GM21723 (cell line): Measurements from ENCODE around the gene ABCC6.

Experiments used
- ATAC-seq: cut with Tn5 transposase; IDR thresholded peaks from one replicate; pipeline ENCODE4 v1.9.1; 2021; ENCODE audit warnings: mild to moderate bottlenecking, moderate library complexity; ENCODE audit not compliant: unreplicated experiment

The ABCC6 gene

DNA sequence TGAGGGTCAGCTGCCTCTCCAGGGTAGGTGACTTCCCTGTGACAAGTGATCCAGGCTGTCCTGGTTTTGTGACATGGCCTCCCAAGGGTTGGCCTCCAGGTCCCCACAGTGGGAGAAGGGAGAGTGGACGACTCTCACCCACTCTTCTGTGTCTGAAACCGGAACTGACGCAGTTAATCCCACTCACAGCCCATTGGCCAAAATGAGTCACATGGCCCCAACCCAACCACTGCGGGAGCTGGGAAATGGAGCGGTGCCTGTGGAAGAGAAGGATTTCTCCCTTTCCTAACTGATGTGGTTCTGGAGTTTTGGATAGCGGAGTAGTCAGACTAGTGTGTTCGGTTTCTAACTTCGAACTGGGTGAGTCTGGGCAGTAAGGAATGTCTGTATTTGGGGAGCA lies 79.4 kb downstream of the ABCC6 start:
- no peak for ATAC-seq

DNA sequence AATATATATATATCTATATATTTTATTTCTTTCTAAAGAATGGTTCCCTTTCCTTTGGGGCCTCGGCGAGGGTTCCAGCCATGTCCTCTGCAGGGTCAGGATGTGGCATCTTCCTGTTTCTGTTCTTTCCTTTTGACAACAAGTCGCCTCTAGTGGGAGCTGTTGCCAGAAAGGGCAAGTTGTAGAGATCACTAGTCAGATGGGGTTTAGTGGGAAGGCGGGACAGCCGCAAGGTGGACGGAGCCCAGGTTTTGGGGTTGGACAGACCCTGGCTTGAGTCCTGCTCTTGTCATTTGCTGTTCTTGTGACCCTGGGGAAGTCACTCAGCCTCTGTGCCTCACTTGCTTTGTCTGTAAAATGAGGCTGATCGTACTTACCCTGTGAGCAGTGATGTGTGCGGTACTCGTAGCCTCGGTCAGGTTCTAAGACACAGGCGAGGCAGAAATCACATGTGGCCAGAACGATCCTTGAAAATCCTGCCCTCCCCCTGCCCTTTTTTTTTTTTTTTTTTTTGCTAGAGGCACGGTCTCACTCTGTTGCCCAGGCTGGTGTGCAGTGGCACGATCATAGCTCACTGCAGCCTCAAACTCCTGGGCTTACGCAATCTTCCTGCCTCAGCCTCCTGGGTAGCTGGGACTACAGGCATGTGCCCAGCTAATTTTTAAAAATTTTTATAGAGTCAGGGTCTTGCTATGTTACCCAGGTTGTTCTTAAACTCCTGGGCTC lies 80.1 kb downstream of the ABCC6 start:
- ATAC-seq = no peak

DNA sequence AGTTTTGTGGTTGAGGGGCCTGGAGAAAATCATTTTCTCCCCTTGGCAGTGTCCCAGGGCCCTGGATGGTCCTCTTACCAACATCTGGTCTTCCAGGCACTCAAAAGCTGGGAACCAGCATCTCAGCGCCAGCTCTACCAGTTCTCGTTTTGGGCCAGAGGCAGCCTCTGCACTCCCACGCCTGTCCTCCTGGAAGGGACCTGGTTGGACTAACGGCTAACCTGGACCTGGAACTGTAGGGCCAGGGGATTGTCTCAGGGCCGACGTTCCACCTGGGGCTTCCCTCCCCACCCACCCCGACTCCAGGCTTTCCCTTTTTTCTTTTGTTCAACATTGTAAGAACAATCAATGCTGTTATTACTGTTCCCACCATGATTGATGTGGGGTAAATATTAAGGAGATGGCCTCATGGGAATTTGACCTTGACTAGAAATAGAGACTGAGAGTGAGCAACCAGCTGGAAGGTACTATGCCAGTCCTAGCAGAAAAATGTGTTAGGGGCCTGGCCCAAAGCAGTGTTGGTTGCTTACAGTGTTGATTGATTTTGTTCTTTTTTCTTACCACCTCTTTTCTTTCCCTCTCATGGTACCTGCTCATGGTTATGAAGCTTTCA lies 81.4 kb downstream of the ABCC6 start:
- no peak for ATAC-seq

DNA sequence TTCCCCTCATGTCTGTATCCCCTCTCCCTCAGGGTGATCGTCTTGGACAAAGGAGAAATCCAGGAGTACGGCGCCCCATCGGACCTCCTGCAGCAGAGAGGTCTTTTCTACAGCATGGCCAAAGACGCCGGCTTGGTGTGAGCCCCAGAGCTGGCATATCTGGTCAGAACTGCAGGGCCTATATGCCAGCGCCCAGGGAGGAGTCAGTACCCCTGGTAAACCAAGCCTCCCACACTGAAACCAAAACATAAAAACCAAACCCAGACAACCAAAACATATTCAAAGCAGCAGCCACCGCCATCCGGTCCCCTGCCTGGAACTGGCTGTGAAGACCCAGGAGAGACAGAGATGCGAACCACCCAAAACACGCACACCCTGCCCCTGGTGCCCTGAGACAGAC lies 82.2 kb downstream of the ABCC6 start:
- no peak for ATAC-seq

DNA sequence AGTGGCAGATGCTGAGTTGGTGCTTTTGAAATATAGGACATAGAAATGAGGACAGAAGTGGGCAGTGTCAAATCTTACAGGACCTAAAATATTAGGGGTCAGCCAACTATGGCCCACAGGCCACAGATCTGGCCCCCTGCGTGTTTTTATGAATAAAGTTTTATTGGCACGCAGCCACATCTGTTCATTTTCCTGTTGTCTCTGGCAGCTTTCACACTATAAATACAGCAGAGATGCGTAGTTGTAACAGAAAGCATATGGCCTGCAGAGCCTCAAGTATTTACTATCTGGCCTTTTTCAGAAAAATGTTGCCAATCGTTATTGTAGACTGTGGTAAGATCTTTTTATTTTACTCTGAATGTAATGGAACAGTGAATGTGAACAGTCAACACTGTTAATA lies 82.8 kb downstream of the ABCC6 start:
- ATAC-seq = no peak

DNA sequence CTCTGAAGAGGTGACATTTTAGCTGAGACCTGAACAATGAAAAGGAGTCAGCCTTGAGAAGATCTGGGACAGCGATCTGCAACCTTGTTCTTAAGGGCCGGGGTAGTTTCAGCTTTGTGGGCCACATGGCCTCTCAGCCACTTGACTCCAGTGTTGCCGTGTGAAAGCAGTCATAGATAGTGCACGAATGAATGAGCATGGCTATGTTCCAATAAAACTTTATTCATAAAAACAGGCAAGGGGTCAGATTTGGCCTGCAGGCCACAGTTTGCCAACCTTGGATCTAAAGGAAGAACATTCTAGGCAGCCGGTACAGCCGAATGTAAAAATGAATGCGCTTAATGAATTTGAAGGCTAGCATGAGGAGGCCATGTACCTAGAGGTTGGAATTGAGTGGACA lies 83.5 kb downstream of the ABCC6 start:
- no peak for ATAC-seq

DNA sequence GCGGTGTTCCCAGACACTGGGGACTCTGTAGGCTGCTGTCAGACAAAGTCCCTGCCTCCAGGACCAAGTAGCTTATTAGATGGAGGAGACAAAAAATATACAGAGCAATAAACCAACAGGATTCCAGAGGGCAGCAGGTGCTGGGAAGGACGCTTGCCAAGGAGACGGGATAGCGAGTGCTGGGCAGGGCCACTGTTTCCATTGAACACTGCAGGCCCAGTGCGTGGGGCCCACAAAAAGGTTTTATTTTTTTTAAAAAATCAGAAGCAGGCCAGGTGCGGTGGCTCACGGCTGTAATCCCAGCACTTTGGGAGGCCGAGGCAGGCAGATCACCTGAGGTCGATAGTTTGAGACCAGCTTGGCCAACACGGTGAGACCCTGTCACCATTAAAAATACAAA lies 84.2 kb downstream of the ABCC6 start:
- ATAC-seq = no peak

DNA sequence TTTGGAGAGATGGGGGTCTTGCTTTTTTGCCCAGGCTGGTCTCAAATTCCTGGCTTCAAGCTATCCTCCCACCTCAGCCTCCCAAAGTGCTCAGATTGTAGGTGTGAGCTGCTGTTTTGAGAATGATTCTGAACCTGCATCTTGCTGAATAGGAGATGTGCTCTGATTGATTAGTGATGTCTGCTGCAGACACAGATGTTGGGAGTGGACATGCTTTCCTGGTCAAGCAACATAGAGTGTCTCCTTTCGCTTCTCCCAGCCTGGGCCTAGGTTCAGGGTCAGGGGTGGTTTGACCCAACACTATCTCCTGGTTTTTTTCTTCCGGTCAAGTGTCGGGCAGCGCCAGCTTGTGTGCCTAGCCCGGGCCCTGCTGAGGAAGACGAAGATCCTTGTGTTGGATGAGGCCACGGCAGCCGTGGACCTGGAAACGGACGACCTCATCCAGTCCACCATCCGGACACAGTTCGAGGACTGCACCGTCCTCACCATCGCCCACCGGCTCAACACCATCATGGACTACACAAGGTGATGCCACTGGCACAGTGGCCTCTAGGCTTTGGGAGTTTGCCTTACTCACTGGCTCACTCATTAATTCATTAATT lies 85.2 kb downstream of the ABCC6 start:
- no peak for ATAC-seq

DNA sequence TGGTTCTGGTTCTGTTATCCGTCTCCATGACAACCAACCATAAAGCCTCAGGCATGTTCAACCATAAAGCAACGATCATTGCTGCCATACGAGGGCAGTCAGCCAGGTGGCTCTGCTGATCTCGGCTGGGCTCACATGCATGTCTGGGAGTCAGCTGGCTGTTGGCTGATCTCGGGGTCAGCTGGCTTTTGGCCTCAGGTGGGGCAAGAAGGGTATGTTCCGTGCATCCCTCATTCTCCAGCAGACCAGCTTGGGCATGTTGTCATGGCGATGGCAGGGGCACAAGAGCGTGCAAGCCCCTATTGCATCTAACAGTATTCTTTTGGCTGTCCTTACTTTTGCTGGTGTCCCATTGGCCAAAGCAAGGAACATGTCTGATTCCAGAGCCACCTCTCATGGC lies 86.2 kb downstream of the ABCC6 start:
- ATAC-seq = no peak

DNA sequence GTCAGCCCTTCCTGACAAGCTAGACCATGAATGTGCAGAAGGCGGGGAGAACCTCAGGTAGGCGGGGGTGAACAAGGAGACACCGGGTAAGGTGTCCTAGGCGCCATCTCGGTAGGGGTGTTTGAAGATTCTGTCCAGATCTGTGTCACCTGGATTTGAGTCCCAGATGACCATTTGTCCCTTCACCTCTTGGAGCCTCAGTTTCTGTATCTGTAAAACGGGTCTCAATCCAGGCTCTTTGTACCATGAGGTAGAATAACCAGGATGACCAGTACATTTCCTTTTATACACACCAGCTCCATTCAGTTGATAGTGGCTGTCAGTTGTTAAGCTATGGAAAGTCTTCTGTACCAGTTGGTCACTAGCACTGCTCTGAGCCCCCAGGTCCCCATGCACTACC lies 86.7 kb downstream of the ABCC6 start:
- ATAC-seq = no peak

DNA sequence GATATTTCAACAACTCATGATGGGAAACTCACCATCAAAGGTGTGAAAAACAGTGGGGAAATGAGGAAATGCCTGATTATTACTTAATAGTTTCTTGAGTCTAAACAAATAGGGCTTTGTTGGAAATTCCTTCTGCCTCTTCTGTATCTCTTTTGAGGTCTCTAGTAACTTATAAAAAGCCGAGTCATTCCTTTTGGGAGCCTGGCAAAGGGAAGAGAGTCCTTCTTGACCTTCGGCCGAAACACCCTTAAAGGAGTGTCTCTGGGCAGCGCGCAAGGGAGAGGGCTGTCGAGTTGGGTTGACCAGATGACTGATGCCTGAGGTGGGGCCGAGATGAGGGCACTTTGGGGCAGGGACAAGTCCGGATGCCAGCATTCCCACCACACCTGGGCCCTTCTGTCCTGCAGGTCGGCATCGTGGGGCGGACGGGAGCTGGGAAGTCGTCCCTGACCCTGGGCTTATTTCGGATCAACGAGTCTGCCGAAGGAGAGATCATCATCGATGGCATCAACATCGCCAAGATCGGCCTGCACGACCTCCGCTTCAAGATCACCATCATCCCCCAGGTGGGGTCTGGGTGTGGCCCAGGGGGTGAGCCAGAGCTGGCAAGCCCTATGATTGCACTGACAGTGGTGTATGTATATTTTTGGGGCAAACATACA lies 89.2 kb downstream of the ABCC6 start:
- ATAC-seq = no peak

DNA sequence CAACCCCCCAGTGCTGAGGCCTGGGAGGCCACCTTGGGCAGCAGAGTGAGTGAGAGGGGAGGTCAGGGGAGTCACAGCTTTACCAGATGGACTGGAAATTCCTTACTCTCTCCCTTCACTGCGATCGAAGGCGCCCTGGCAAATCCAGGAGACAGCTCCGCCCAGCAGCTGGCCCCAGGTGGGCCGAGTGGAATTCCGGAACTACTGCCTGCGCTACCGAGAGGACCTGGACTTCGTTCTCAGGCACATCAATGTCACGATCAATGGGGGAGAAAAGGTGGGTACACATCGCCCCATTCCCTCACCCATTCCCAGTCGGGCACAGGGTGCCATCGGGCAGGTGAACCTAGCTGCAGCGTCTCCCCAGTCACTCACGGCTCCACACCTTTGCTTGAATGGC lies 91.6 kb downstream of the ABCC6 start:
- no peak for ATAC-seq

DNA sequence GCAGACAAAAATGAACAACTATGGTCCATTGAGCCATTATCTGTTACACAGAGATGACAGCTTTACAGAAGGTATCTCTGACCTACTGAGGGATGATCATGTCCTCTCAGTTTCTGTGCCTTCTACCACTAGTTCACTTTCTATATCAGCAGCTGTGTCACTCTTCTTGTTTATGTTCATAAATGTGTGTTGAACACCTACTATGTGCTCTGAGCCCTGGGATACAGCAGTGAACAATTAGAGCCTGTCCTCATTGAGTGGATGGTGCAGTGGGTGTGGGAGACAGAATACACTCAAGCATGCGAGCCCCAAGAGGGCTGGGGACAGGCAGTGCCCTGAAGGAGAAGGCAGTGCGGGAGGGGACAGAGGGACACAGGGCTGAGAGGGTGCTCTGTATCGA lies 92.1 kb downstream of the ABCC6 start:
- ATAC-seq = no peak

DNA sequence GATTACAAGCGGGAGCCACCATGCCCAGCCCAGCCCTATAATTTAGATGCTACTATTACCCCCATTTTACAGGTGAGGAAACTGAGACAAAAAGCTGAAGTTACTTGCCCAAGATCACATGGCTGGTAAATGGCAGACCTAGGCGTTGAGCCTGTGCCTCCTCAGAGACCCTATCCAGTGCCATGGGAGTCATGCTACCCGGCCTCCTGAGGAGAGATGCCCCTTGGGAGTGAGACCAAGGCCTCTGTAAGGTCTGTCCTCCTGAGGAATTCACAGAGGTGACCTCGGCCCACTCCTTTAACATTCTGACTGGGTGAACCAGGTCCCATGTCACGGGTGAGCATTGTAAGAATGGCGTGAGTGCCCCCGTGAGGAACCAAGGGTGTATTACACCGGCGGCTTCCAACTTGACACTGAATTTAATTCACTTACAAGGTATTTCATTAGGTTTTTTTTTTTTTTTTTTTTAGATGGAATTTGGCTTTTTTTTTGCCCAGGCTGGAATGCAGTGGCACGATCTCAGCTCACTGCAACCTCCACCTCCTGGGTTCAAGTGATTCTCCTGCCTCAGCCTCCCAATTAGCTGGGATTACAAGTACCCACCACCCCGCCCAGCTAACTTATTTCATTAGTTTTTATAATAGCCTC lies 95.7 kb downstream of the ABCC6 start:
- no peak for ATAC-seq

DNA sequence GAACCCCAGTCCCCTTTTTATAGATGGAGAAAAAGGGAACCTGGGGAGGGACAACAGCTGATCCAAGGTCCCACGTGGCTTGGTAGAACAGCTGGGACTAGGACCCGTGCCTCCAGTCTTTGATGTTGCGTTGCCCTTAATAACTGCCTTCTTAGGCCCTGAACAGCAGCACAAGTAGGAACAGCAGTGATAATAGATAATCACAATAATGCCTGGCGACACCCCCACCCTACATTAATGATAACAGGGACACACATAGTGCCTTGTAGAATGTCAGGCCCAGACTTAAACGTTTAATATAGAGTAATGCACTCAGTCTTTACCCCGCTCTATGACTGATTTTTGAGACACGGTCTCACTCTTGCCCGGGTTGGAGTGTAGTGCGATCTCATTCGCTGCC lies 96.4 kb downstream of the ABCC6 start:
- ATAC-seq = no peak

DNA sequence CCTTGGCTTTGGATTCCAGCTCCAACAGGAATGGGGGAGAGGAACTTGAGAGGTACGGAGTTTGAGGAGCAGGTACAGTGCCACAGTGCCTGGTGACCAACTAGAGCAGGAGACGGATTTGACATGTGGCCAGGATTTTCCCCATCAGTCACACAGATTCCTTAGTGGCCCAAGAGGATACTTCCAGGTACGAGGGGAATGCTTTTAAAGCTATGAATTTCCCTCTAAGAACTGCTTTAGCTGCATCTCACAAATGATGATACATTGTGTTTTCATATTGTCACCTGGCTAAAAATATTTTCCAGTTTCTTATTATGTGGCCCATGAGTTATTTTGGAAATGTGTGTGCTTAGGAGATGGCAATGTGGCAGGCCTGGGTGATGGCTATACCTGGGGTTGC lies 98.3 kb downstream of the ABCC6 start:
- no peak for ATAC-seq

DNA sequence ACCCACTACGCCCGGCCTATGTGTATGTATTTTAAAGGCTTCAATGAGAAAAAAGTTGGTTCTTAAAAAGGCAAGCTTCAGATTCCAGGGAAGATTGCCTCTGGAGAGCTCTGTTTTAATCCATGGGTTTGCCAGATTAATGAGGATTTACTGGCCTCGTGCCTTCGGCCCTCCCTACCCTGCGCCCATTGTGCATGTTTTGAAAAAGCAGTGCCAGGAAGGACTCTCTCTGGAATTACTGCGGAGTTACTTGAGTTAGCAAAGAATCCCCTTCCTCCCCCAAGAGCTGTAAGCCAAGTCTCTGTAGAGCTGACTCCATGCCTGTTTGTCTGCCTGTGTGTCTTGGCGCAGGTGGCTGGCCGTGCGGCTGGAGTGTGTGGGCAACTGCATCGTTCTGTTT lies 98.9 kb downstream of the ABCC6 start:
- ATAC-seq = no peak

DNA sequence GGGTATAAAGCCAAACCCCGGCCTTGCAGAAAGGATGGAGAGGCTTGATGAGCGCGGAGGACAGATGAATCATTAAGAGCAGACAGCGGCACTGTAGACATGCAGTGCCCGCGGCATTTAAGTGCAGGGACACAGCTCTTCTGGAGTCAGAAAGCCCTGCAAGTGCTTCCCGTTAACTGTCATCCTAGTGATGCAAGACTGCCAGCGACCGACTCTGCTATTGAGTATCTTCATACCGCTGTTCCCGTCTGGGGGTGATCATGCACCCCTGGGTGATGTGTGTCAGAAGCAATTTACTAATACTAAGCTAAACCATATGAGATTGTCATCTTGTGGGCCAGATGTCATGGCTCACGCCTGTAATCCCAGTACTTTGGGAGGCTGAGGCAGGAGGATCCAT lies 101.0 kb downstream of the ABCC6 start:
- no peak for ATAC-seq

DNA sequence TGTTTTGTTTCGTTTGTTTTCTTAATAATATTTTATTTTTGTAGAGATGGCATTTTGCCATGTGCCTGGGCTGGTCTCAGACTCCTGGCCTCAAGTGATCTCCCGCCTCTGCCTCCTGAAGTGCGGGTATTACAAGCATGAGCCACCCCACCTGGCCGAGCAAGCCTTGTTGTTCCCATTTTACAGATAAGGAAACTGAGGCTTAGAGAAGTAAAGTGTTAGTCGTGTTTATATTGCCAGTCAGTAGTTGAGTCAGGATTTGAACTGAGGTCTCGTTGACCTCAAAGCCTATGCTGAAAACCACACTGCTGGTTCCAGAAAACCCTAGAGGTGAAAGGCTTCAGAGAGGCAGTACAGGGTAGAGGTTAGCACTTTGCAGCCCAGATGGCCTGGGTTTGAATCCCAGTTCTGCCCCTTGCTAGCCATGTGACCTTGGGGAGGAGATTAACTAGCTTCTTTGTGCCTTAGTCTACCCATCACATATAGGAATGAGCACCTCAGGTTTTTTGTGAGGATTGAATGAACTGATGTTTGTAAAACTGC lies 102.0 kb downstream of the ABCC6 start:
- no peak for ATAC-seq

DNA sequence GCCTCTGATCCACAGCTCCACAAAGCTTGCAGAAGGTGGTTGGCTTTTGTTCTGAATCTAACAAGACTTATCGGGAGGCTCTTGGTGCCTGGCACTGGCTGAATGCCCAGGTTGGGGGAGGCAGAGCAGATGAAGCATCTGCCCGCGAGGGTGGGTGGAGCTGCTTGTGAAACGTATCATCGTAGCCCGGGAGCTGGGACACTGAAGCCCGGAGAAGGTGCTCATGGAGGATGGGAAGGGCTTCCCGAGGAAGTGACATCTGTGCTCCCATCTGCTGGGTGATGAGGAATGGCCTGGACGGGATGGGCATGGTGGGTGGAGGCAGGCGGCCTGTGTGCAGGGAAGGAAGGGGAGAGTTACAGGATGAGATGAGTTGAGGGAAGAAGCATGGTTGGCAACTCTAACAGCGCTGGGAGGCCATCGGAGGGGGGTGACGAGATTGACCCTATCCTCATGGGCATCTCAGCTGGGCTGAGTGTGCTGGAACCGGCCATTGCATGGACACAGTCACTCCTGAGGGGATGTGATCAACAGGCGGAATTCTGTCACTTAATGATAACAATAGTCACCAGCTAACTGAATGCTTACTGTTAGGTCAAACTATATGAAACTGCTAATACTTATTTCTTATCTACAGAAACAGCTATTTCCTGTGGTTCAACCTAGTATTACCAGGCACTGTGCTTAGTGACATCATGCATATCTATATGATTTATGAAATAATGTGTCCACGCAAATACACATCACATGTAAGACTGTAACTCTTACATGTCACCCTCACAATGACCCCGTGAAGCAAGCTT lies 102.7 kb downstream of the ABCC6 start:
- no peak for ATAC-seq

DNA sequence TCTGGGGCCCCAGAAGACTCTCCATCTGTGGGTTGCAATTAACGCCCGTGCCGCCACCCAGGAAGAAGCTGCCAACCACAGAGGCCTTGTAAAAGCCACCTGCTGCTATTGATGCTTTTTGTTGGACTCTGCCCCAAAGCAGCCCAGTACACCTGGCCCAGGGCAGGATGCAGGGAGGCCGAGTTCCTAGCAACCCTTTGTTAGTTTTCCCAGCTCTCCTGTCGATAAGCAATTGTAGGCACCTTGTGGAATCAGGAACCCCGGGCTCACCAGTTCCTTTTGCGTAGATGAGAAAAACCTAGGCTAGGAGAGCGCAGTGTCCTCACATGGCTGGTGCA lies 103.3 kb downstream of the ABCC6 start:
- ATAC-seq = no peak
